Measurements from ENCODE around the gene MYO7B. TPM values are rescaled to one million over a fixed set of nuclear protein-coding genes. Genes with fewer than 3 reads are reported as not detected.
"Not testable (repeated sequence)": the region's sequence is repeated elsewhere in the genome, so short reads cannot be mapped to it uniquely, and the experiment has no call there.

MYO7B gene
- total RNA-seq, 4 donors from 2014 or later: 0.12 to 1.3 (median 0.42) TPM

- ATAC-seq (ENCODE audit: low FRiP score): no peak
Observed at GRCh38 chr2:127528487-127528886, 7.0 kb upstream of the MYO7B start.

GRCh38 chr2:127529416-127529815, 6.1 kb upstream of the MYO7B start:
- ATAC-seq (ENCODE audit: low FRiP score); DNase-seq (ENCODE audit: low spot score): not testable (repeated sequence)

More at GRCh38 chr2:127528487-127528886, 7.0 kb upstream of the MYO7B start:
- TF ChIP-seq CTCF (IDR thresholded peaks at IDR 0.05): no peak
- DNase-seq (ENCODE audit: low spot score): no peak

GRCh38 chr2:127530245-127531140, 5.0 kb upstream of the MYO7B start:
- ATAC-seq (ENCODE audit: low FRiP score): no peak
- DNase-seq (ENCODE audit: low spot score): no peak
- no peak for TF ChIP-seq CTCF (IDR thresholded peaks at IDR 0.05)

- TF ChIP-seq CTCF (IDR thresholded peaks at IDR 0.05): no peak
- no peak for DNase-seq (ENCODE audit: low spot score)
- ATAC-seq (ENCODE audit: low FRiP score): no peak
Observed at GRCh38 chr2:127531221-127531648, 4.2 kb upstream of the MYO7B start.

GRCh38 chr2:127532296-127532695, 3.2 kb upstream of the MYO7B start:
- no peak for DNase-seq (ENCODE audit: low spot score)
- no peak for ATAC-seq (ENCODE audit: low FRiP score)
- no peak for TF ChIP-seq CTCF (IDR thresholded peaks at IDR 0.05)

GRCh38 chr2:127535918-127536317, 435 bp downstream of the MYO7B start:
- no peak for TF ChIP-seq CTCF (IDR thresholded peaks at IDR 0.05)

GRCh38 chr2:127536707-127537541, 1.4 kb downstream of the MYO7B start:
- DNase-seq (ENCODE audit: low spot score): no peak
- ATAC-seq (ENCODE audit: low FRiP score): no peak
- no peak for TF ChIP-seq CTCF (IDR thresholded peaks at IDR 0.05)

More at GRCh38 chr2:127535918-127536317, 435 bp downstream of the MYO7B start:
- ATAC-seq (ENCODE audit: low FRiP score): no peak
- DNase-seq (ENCODE audit: low spot score): no peak

All from omental fat pad (tissue), 4 donors.